GM18951 (cell line): ENCODE measurements around the gene KNCN.

ENCODE experiments used
- POLR2A ChIP-seq: IDR thresholded peaks from 4 replicates; pipeline ENCODE4 v1.6.1; 2011; ENCODE audit warnings: mild to moderate bottlenecking; ENCODE audit not compliant: insufficient read length, insufficient read depth; ENCODE audit errors: extremely low read depth
- in situ Hi-C: fragments of 300-500 bp; cut with MboI; formaldehyde crosslinking; loops from one replicate; pipeline ENCODE4 v1.12.0; 2022; ENCODE audit warnings: low sequenced_read_pairs, mixed read lengths, inconsistent platforms; ENCODE audit not compliant: unreplicated experiment

Gene KNCN

GRCh38 chr1:46580140-46580903 lies 28.9 kb upstream of the KNCN start:
- in situ Hi-C loops = no loop called here
- no peak for TF ChIP-seq POLR2A

- in situ Hi-C loops = no loop called here
- TF ChIP-seq POLR2A = no peak
These were observed 26.2 kb upstream of the KNCN start for GRCh38 chr1:46577671-46578070.

GRCh38 chr1:46576596-46576995 lies 25.1 kb upstream of the KNCN start:
- in situ Hi-C loops = no loop called here
- no peak for TF ChIP-seq POLR2A

GRCh38 chr1:46575778-46576177 lies 24.3 kb upstream of the KNCN start:
- in situ Hi-C loops = no loop called here
- no peak for TF ChIP-seq POLR2A

- in situ Hi-C loops = no loop called here
- no peak for TF ChIP-seq POLR2A
These were observed 23.9 kb upstream of the KNCN start for GRCh38 chr1:46575300-46575699.

GRCh38 chr1:46571691-46572225 lies 20.3 kb upstream of the KNCN start:
- no peak for TF ChIP-seq POLR2A
- in situ Hi-C loops = no loop called here

- no peak for TF ChIP-seq POLR2A
- in situ Hi-C loops = no loop called here
These were observed 18.7 kb upstream of the KNCN start for GRCh38 chr1:46569884-46570725.

GRCh38 chr1:46569116-46569515 lies 17.7 kb upstream of the KNCN start:
- in situ Hi-C loops = no loop called here
- no peak for TF ChIP-seq POLR2A

- TF ChIP-seq POLR2A = no peak
- in situ Hi-C loops = no loop called here
These were observed 17.0 kb upstream of the KNCN start for GRCh38 chr1:46568461-46568891.

- in situ Hi-C loops = no loop called here
- TF ChIP-seq POLR2A = no peak
These were observed 11.9 kb upstream of the KNCN start for GRCh38 chr1:46563341-46563740.

- in situ Hi-C loops = no loop called here
- TF ChIP-seq POLR2A = no peak
These were observed 11.1 kb upstream of the KNCN start for GRCh38 chr1:46562498-46562897.

GRCh38 chr1:46558966-46559365 lies 7.5 kb upstream of the KNCN start:
- in situ Hi-C loops = no loop called here
- no peak for TF ChIP-seq POLR2A

GRCh38 chr1:46558141-46558963 lies 6.9 kb upstream of the KNCN start:
- in situ Hi-C loops = no loop called here
- no peak for TF ChIP-seq POLR2A

GRCh38 chr1:46557403-46557802 lies 6.0 kb upstream of the KNCN start:
- TF ChIP-seq POLR2A = no peak
- in situ Hi-C loops = no loop called here
